ENCODE measurements around the gene CCDC9B. TPM values are rescaled to one million over a fixed set of nuclear protein-coding genes. Genes with fewer than 3 reads are reported as not detected.

CCDC9B gene
- total RNA-seq, 1 experiment from 2014 or later = 1.4 TPM

- TF ChIP-seq PRDM15 (CRISPR knock-in tag; IDR thresholded peaks at IDR 0.05) (no peak), ZNF396 (CRISPR knock-in tag; IDR thresholded peaks at IDR 0.05; ENCODE audit: borderline replicate concordance) (no peak)
- TF ChIP-seq, protein P1, sequence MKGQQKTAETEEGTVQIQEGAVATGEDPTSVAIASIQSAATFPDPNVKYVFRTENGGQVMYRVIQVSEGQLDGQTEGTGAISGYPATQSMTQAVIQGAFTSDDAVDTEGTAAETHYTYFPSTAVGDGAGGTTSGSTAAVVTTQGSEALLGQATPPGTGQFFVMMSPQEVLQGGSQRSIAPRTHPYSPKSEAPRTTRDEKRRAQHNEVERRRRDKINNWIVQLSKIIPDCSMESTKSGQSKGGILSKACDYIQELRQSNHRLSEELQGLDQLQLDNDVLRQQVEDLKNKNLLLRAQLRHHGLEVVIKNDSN (CRISPR knock-in tag; IDR thresholded peaks at IDR 0.05) = no peak
These were observed 26.0 kb upstream of the CCDC9B start (continued) for GRCh38 chr15:40366457-40367370.

GRCh38 chr15:40365624-40366456 lies 25.1 kb upstream of the CCDC9B start:
- Mint-ChIP-seq H3K27me3 (ENCODE audit: low read depth) (peaks cover 47% of the 10 kb centered on the region), H3K4me3 (no peak overlapping the region), H3K36me3 (no peaks in the 10 kb centered on the region), H3K27ac (no peak overlapping the region), H3K4me1 (peaks cover 5% of the 10 kb centered on the region), H3K9me3 (no peaks in the 10 kb centered on the region)
- TF ChIP-seq SMAD4 (CRISPR knock-in tag; IDR thresholded peaks at IDR 0.05) (no peak), RORB (CRISPR knock-in tag; IDR thresholded peaks at IDR 0.05) (no peak), ZMAT4 (CRISPR knock-in tag; IDR thresholded peaks at IDR 0.05) (no peak), TCF7 (CRISPR knock-in tag; IDR thresholded peaks at IDR 0.05; ENCODE audit: low read depth) (no peak), OVOL2 (CRISPR knock-in tag; IDR thresholded peaks at IDR 0.05; ENCODE audit: borderline replicate concordance) (no peak), FOXK1 (CRISPR knock-in tag; IDR thresholded peaks at IDR 0.05) (no peak), RELA (CRISPR knock-in tag; IDR thresholded peaks at IDR 0.05; ENCODE audit: borderline replicate concordance) (no peak), MAX (CRISPR knock-in tag; IDR thresholded peaks at IDR 0.05) (no peak)
- TF ChIP-seq, protein P1 (CRISPR knock-in tag; IDR thresholded peaks at IDR 0.05) = no peak
- TF ChIP-seq, protein P2, sequence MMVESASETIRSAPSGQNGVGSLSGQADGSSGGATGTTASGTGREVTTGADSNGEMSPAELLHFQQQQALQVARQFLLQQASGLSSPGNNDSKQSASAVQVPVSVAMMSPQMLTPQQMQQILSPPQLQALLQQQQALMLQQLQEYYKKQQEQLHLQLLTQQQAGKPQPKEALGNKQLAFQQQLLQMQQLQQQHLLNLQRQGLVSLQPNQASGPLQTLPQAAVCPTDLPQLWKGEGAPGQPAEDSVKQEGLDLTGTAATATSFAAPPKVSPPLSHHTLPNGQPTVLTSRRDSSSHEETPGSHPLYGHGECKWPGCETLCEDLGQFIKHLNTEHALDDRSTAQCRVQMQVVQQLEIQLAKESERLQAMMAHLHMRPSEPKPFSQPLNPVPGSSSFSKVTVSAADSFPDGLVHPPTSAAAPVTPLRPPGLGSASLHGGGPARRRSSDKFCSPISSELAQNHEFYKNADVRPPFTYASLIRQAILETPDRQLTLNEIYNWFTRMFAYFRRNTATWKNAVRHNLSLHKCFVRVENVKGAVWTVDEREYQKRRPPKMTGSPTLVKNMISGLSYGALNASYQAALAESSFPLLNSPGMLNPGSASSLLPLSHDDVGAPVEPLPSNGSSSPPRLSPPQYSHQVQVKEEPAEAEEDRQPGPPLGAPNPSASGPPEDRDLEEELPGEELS (CRISPR knock-in tag; IDR thresholded peaks at IDR 0.05) = no peak
- TF ChIP-seq, protein P3, sequence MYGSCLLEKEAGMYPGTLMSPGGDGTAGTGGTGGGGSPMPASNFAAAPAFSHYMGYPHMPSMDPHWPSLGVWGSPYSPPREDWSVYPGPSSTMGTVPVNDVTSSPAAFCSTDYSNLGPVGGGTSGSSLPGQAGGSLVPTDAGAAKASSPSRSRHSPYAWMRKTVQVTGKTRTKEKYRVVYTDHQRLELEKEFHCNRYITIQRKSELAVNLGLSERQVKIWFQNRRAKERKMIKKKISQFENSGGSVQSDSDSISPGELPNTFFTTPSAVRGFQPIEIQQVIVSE (CRISPR knock-in tag; IDR thresholded peaks at IDR 0.05; ENCODE audit: borderline replicate concordance) = no peak
- TF ChIP-seq, protein P4, sequence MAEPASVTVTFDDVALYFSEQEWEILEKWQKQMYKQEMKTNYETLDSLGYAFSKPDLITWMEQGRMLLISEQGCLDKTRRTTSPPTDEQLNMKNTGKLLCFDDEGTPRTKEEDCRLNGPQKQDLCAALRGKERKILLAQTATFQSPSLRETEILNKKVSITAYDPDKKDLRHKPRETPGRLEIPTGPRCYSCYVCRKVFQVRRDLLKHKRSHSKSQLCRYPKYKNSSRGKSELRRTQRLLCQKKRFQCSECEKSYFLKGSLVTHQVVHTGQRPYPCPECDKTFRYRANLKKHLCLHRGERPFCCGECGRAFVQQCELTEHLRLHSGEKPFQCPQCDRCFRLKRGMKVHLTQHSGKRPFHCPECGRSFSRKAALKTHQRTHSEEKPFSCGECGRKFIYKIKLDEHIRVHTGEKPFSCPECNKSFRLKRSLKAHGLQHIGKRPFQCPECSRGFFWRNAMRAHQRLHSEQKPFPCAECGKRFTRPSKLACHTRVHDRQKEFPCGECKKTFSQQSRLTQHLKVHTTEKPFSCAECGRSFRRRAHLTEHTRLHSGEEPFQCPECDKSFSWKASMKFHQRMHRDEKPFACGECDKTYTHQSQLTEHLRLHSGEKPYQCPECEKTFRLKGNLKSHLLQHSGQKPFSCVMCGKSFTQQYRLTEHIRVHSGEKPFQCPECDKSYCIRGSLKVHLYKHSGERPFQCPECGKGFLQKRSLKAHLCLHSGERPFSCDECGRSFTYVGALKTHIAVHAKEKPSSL (CRISPR knock-in tag; conservative IDR thresholded peaks at IDR 0.05) = no peak
- POLR2A ChIA-PET = interaction anchor here (1.2 kb wide), 1 partner anchor 8 kb away, joined by 3 read pairs; the partner anchor contains the start of gene DISP2
- CTCF ChIA-PET = interaction anchor here (1.2 to 8.4 kb wide), 4 partner anchors 22 to 91 kb away, joined by 4 to 87 read pairs (median 62); partner anchors contain the start of gene CCDC9B
- DNase-seq (ENCODE audit: low spot score) (no peak), ATAC-seq (no peak)

All from WTC11 (cell line).